Ovary (tissue), 9 donors: ENCODE data around the gene REEP1. TPM values are rescaled to one million over a fixed set of nuclear protein-coding genes. Genes with fewer than 3 reads are reported as not detected.

Experiments used
- DNase-seq, 5 donors: peaks; one replicate each; pipeline ENCODE4 v3.0.0-alpha.2; 2019 to 2020
- H3K27ac ChIP-seq, 2 donors: fragments of 200-600 bp; one replicate each; pipeline versions ENCODE4 v1.5.1 to v1.8.0; 2019 to 2022
- H3K27me3 ChIP-seq: fragments of 200-600 bp; one replicate; pipeline ENCODE4 v1.8.0; 2022
- H3K36me3 ChIP-seq: fragments of 200-600 bp; sonication (generic); one replicate; pipeline ENCODE4 v1.5.1; 2019
- H3K4me1 ChIP-seq: one replicate; pipeline ENCODE4 v1.8.1; 2013; ENCODE audit warnings: mild to moderate bottlenecking, moderate library complexity; ENCODE audit not compliant: insufficient read depth
- H3K4me3 ChIP-seq: fragments of 200-600 bp; sonication (generic); one replicate; pipeline ENCODE4 v1.5.1; 2017
- H3K9me3 ChIP-seq, 2 donors: fragments of 200-600 bp in 1 of 2; sonication (generic) in 1 of 2; one replicate each; pipeline versions ENCODE4 v1.5.1 to v1.8.1; 2013 to 2019; ENCODE audit warnings: mild to moderate bottlenecking in 1 of 2, moderate library complexity in 1 of 2
- EP300 ChIP-seq: sonication (generic); formaldehyde crosslinking; IDR thresholded peaks from one replicate; pipeline ENCODE4 v1.6.1; 2017; ENCODE audit warnings: antibody characterized with exemption
- POLR2A ChIP-seq: fragments of 450-650 bp; IDR thresholded peaks from one replicate; pipeline ENCODE4 v1.6.1; 2017; ENCODE audit warnings: antibody characterized with exemption, mild to moderate bottlenecking, moderate library complexity
- WGBS, 3 donors: extraction: QIAGEN DNeasy Blood & Tissue Kit in 1 of 3; methylation state at CpG; one replicate each; pipeline versions ENCODE4 v1.1.5 to v1.1.7; 2013 to 2017; 5-methylcytosine and 5-hydroxymethylcytosine counted together
- intact Hi-C, 4 donors: fragments of 100-400 bp; cut with DNase I; formaldehyde crosslinking; loops; one replicate each; pipeline versions ENCODE4 v1.11.0 to v1.15.1; 2022 to 2023
- polyA plus RNA-seq, 2 donors: library from polyadenylated mRNA; stranded (reverse); fragments of 200-250 nt in 1 of 2; fragments of 350-450 nt in 1 of 2; fragmentation: Illumina TruSeq in 1 of 2; extraction: RNeasy Lipid Tissue Mini Kit (QIAGEN cat#74804) in 1 of 2; gene quantifications; one replicate each; pipeline ENCODE4 v1.2.3, GENCODE V29; 2013 to 2014
- total RNA-seq, 7 donors: library from RNA; depleted of rRNA in 2 of 7; stranded (reverse); fragments of >200 nt in 2 of 7; fragmentation: NEBNext Ultra II Directional in 3 of 7; extraction: Animal tissue kit (Norgen Biotek cat#: 25700) in 3 of 7; gene quantifications; one replicate each; pipeline versions ENCODE4 v1.1.0 to v1.2.4, GENCODE V29; 2016 to 2023
- TF ChIP-seq, protein P1 (sequence below), 3 donors: fragments of 450-650 bp in 2 of 3; fragments of 200-600 bp in 1 of 3; IDR thresholded peaks; one replicate each; pipeline versions ENCODE4 v1.5.1 to v1.8.0; 2016 to 2022; ENCODE audit warnings: antibody characterized with exemption in 3 of 3, mild to moderate bottlenecking in 1 of 3
- donor health status: DM: no; HTN: no; CAD: no; lungs with moderate emphysema.
- donor health status: DM: no; HTN: no; CAD: no.
- donor health status: Bipolar disorder and iron deficiency.
- donor health status: DM: yes; HTN: yes; CAD: no.
- donor health status: DM: no; HTN: no; CAD: no.
- donor health status: DM: yes; HTN: yes; CAD: no.

REEP1 gene
- total and polyA plus RNA-seq, 9 donors: 0.58 to 35.7 (median 2.0) TPM

DNA sequence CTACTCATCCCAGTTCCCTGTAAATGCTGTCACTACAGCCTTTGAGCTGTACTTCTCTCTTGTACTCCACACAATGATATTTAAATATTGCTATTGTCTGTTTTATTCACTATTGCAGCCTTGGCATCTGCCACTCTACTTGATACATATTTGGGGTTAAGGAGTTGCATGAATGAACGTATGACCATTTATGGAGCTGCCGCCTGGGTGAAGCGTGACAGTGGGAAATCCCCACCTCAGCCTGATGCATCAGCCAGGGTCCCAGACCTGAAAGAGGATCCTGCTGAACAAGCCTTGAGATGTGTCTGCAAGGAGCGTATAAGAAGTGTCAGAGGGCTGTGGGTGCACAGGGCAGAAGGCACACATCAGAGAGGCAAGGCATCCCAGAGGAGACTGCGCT, 99.1 kb downstream of the REEP1 start:
- intact Hi-C loops: no loop called here
- TF ChIP-seq, protein P1, sequence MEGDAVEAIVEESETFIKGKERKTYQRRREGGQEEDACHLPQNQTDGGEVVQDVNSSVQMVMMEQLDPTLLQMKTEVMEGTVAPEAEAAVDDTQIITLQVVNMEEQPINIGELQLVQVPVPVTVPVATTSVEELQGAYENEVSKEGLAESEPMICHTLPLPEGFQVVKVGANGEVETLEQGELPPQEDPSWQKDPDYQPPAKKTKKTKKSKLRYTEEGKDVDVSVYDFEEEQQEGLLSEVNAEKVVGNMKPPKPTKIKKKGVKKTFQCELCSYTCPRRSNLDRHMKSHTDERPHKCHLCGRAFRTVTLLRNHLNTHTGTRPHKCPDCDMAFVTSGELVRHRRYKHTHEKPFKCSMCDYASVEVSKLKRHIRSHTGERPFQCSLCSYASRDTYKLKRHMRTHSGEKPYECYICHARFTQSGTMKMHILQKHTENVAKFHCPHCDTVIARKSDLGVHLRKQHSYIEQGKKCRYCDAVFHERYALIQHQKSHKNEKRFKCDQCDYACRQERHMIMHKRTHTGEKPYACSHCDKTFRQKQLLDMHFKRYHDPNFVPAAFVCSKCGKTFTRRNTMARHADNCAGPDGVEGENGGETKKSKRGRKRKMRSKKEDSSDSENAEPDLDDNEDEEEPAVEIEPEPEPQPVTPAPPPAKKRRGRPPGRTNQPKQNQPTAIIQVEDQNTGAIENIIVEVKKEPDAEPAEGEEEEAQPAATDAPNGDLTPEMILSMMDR (IDR thresholded peaks at IDR 0.05): no peak
- no peak for TF ChIP-seq EP300
- no peak for TF ChIP-seq POLR2A
- 87 to 93% (median 89%) methylated on average over 5 of the region's 5 CpGs for WGBS, 3 donors
- no peak for DNase-seq
- no peaks in the 10 kb centered on the region for H3K4me1 ChIP-seq
- no peaks in the 10 kb centered on the region for H3K9me3 ChIP-seq
- H3K27me3 ChIP-seq: no peaks in the 10 kb centered on the region
- H3K4me3 ChIP-seq: no peak overlapping the region
- H3K36me3 ChIP-seq: no peaks in the 10 kb centered on the region
- H3K27ac ChIP-seq: no peak overlapping the region

DNA sequence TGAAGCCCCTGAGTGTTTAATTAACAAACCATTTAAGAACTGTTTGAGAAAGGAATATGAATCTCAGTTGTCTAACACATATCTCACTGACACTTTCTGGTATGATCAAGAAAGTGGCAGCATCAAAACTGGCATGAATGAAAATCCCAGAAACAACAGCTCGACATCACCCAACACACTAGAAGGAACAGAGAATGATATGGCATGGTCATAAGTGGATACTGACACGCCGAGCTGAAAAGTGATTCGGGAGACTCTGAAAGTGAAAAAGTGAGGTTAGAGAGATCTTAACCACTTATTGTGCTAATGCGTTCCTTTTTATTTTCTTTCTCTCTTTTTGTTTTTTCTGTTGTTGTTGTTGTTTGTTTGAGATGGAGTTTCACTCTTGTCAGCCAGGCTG, 100.3 kb downstream of the REEP1 start:
- no peak overlapping the region for H3K27ac ChIP-seq
- intact Hi-C loops: no loop called here
- no peaks in the 10 kb centered on the region for H3K27me3 ChIP-seq
- H3K4me1 ChIP-seq: no peaks in the 10 kb centered on the region
- WGBS, 3 donors: 74 to 76% (median 75%) methylated on average over 5 of the region's 5 CpGs
- H3K9me3 ChIP-seq: no peaks in the 10 kb centered on the region
- DNase-seq: no peak
- H3K36me3 ChIP-seq: no peaks in the 10 kb centered on the region
- no peak overlapping the region for H3K4me3 ChIP-seq
- TF ChIP-seq EP300: no peak
- TF ChIP-seq POLR2A: no peak
- TF ChIP-seq, protein P1 (IDR thresholded peaks at IDR 0.05): no peak

DNA sequence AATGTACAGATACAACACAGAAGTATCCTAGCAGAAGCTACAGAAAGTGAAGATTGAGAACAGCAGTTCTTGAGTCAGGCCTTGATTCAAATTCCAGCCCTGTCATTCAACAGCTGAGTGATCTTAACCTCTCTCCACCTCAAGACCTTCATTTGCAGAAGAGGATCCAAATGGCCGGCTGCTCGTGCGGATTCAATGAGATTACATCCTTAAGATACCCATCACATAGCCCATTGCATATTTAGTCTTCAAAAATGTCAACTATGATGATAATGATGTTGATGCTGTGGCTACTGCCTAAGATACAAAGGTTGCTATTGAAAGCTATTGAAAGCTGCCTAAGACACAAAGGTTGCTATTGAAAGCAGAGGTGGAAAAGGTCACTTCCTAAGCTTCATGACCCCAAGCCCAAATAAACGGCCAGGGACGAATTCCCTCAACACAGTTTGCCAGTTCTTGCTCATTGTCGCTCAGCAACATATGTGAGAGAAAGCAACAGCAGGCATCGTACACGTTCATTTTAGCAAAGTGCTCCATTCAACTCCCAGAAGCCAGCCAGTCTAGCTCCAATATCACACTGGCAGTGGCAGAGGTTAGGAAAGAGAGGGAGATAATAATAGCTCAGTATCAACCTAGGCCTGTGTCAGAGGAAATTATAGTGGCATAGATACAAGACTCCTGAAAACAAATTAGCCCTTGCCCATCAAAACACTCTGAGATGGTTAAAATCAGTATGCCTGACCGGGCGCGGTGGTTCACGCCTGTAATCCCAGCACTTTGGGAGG, 102.0 kb downstream of the REEP1 start:
- H3K27ac ChIP-seq: no peak overlapping the region
- H3K4me3 ChIP-seq: no peak overlapping the region
- WGBS, 3 donors: 70 to 77% (median 74%) methylated on average over 12 of the region's 12 CpGs
- no peak for DNase-seq
- TF ChIP-seq, protein P1 (IDR thresholded peaks at IDR 0.05): no peak
- TF ChIP-seq POLR2A (no peak), EP300 (no peak)
- H3K27me3 ChIP-seq: no peaks in the 10 kb centered on the region
- H3K4me1 ChIP-seq: no peaks in the 10 kb centered on the region
- intact Hi-C loops: no loop called here
- no peaks in the 10 kb centered on the region for H3K9me3 ChIP-seq
- H3K36me3 ChIP-seq: no peaks in the 10 kb centered on the region

DNA sequence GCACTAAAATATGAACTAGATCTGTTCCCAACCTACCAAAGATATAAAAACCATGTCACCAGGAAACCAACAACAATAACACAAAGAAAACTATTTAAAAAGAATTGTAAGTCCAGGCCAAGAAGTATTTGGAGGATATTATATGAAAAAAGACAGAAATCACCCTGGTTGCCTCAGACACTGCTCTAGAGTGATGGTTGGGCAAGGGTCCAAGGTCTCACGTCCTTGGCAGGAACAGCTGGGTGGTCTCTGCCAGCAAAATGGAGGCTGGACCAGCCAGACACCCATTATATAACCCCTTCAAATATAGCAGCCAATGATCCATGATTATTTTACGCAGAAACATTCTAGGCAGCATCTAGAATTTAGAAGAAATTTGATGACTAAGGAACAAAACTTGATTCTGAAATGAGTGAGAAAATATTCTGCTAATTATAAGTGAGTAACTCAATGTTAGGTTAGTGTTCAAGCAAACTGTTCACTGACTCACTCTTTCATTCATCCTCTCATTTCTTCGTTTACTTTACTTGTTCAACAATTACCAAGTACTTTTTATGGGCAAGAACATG, 102.8 kb downstream of the REEP1 start:
- Histone ChIP-seq H3K27me3 (no peaks in the 10 kb centered on the region), H3K36me3 (no peaks in the 10 kb centered on the region), H3K4me3 (no peak overlapping the region), H3K9me3 (no peaks in the 10 kb centered on the region), H3K27ac (no peak overlapping the region), H3K4me1 (no peaks in the 10 kb centered on the region)
- no peak for DNase-seq
- WGBS, 3 donors: 46 to 57% (median 53%) methylated on average over 3 of the region's 3 CpGs
- intact Hi-C loops: no loop called here
- TF ChIP-seq EP300 (no peak), POLR2A (no peak)
- TF ChIP-seq, protein P1 (IDR thresholded peaks at IDR 0.05): no peak
